Memory B cell (primary cell): ENCODE measurements around the gene TMEM229B.

Experiments
- ATAC-seq: fragments of 150-1000 bp; cut with Tn5 transposase; 2 replicates; pipeline ENCODE4 v1.10.0; 2021; ENCODE audit warnings: low read depth, mild to moderate bottlenecking, moderate library complexity
- DNase-seq, 2 donors: peaks; one replicate each; pipeline ENCODE4 v3.0.0; 2022; ENCODE audit warnings: low spot score in 2 of 2
- H3K27ac Mint-ChIP-seq: one replicate; pipeline ENCODE4 v1.8.0; 2022; ENCODE audit warnings: mild to moderate bottlenecking, moderate library complexity, mixed read lengths
- H3K27me3 Mint-ChIP-seq: one replicate; pipeline ENCODE4 v1.8.0; 2022; ENCODE audit warnings: mixed read lengths
- H3K36me3 Mint-ChIP-seq: one replicate; pipeline ENCODE4 v1.8.0; 2022; ENCODE audit warnings: mild to moderate bottlenecking, mixed read lengths
- H3K4me1 Mint-ChIP-seq: one replicate; pipeline ENCODE4 v1.8.0; 2022; ENCODE audit warnings: mixed read lengths
- H3K4me3 Mint-ChIP-seq: one replicate; pipeline ENCODE4 v1.8.0; 2022; ENCODE audit warnings: mild to moderate bottlenecking, moderate library complexity, mixed read lengths
- H3K9me3 Mint-ChIP-seq: one replicate; pipeline ENCODE4 v1.8.0; 2022; ENCODE audit warnings: mixed read lengths

The TMEM229B gene

DNA sequence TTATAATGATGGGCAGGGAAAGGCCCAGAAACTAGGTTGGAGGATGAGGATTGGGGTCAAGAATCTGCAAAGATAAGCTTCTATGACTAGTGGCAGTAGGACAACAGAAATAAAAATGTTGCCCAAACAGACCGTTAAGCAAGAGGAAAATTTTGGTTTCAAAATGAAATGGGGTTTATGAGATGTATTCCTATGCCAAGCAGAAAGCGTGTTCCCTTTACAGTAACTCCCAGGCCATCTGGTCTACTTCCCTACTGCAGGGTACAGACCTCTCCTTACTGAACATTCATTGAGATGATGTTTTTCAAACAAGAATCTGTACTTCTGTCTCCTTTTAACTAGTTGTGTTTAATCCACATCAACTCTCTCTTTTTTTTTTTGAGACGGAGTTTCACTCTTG, 20.4 kb upstream of the TMEM229B start:
- Mint-ChIP-seq H3K4me1 (peaks cover 12% of the 10 kb centered on the region), H3K4me3 (no peak overlapping the region), H3K9me3 (no peaks in the 10 kb centered on the region), H3K27me3 (no peaks in the 10 kb centered on the region), H3K36me3 (peaks cover 16% of the 10 kb centered on the region), H3K27ac (no peak overlapping the region)
- no peak for DNase-seq
- no peak for ATAC-seq

DNA sequence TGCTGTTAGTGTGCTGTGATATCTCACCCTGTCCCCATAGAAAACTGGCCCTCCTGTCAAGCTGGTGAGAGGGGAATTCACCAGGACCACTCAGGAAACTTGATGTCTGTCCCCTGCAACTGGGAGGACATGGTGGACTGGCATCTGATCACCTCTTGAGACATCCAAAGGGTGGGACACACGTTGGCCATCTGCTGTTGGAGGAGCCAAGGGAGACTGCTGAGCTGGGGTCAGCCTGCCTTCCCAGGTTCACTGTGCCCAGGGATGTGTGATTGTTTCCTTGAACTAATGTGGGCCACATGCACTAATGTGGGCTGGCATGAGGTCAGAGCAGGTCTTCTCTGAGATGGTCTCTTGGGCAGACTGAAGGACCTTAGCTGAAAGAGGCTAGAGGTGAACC, 16.7 kb upstream of the TMEM229B start:
- no peak for ATAC-seq
- no peak overlapping the region for H3K27ac Mint-ChIP-seq

DNA sequence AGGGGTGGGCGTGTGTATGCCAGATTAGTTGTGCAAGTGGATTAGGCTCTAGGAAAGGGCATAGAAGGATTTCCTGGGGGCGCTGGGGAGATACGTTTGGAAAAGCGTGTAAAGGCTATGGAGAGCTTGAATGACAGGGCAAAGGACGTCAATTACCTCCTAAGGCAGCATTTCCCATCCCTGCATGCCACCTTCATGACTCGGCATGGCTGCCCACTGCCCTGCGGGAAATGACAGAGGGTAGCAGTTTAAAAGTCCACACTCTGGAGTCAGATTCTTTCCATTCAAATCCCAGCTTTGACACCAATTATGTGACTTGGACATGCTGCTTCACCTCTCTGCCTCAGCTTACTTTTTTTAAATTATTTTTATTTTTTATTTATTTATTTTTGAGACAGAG, 14.8 kb upstream of the TMEM229B start:
- H3K27me3 Mint-ChIP-seq, result no peaks in the 10 kb centered on the region
- no peak for DNase-seq
- peak overlapping the region; percentile 63 for H3K27ac Mint-ChIP-seq
- H3K9me3 Mint-ChIP-seq, result no peaks in the 10 kb centered on the region
- H3K4me1 Mint-ChIP-seq, result peaks cover 4% of the 10 kb centered on the region
- ATAC-seq, result no peak
- peaks cover 20% of the 10 kb centered on the region for H3K36me3 Mint-ChIP-seq
- no peak overlapping the region for H3K4me3 Mint-ChIP-seq

More for the DNA sequence above, 16.7 kb upstream of the TMEM229B start:
- no peaks in the 10 kb centered on the region for H3K27me3 Mint-ChIP-seq
- H3K4me1 Mint-ChIP-seq, result peaks cover 4% of the 10 kb centered on the region
- no peak for DNase-seq
- H3K4me3 Mint-ChIP-seq, result no peak overlapping the region
- H3K36me3 Mint-ChIP-seq, result peaks cover 19% of the 10 kb centered on the region
- no peaks in the 10 kb centered on the region for H3K9me3 Mint-ChIP-seq

DNA sequence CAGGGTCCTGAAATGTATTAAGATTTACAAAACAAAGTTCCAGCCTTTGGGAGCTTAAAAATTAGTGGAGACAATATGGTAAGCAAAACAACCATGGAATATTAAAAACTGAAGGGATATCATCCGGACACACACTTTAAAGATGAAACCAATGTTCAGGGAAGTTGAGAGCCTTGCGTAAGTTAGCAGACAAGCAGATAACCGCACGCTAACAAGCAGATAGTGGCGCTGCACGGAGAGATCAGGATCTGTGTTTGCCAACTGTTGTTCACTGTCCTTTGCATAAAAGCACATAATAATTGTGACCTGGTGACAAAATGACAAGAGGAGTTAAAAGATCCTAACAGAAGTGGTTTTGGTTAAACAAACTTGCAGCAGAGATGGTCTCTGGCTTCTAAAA, 14.3 kb upstream of the TMEM229B start:
- Mint-ChIP-seq H3K4me1 (peaks cover 4% of the 10 kb centered on the region), H3K27ac (peak overlapping the region; percentile 63), H3K4me3 (no peak overlapping the region), H3K9me3 (no peaks in the 10 kb centered on the region), H3K36me3 (peaks cover 17% of the 10 kb centered on the region), H3K27me3 (no peaks in the 10 kb centered on the region)
- no peak for ATAC-seq
- DNase-seq, result no peak

DNA sequence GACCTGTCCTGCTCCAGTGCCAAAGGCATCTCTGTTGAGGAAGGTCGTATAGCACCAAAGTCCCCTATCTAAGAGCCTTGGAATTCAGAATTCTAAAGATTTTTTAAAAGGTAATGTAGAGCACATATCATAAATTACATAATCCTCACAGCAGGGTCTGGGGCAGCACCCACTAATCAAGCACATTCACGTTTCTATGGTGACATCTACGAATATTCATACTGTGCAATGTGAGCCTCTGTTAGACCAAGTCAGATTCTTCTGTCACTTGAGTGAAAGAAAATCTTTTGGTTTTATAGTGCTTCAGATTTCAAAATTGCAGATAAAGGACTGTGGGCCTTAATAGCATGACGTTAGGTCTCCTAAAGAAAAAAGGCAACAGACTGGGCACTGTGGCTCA, 13.1 kb upstream of the TMEM229B start:
- no peak for ATAC-seq
- Mint-ChIP-seq H3K27ac (no peak overlapping the region), H3K36me3 (peaks cover 15% of the 10 kb centered on the region), H3K9me3 (no peaks in the 10 kb centered on the region), H3K4me3 (no peak overlapping the region), H3K27me3 (no peaks in the 10 kb centered on the region), H3K4me1 (peaks cover 3% of the 10 kb centered on the region)
- no peak for DNase-seq

DNA sequence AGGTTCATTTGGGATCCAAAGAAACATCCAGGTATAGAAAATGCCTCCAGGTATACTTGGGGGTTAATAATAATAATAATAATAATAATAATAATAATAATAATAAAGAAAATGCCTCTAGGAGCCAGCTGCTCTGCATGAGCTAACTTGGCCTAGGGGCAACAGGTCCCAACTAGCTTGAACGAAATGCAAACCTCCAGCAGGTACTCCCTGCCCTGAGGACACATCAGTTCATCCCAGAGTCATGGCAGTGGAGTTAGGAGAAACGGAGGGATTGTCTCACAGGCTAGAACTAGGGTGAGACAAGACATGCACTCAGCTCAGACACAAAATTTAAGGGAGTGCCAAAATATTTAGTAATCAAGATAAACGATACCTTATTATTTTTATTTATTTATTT, 12.5 kb upstream of the TMEM229B start:
- Mint-ChIP-seq H3K4me3 (no peak overlapping the region), H3K27ac (no peak overlapping the region), H3K27me3 (no peaks in the 10 kb centered on the region), H3K4me1 (peaks cover 2% of the 10 kb centered on the region), H3K9me3 (no peaks in the 10 kb centered on the region), H3K36me3 (peaks cover 12% of the 10 kb centered on the region)
- DNase-seq (no peak), ATAC-seq (no peak)

DNA sequence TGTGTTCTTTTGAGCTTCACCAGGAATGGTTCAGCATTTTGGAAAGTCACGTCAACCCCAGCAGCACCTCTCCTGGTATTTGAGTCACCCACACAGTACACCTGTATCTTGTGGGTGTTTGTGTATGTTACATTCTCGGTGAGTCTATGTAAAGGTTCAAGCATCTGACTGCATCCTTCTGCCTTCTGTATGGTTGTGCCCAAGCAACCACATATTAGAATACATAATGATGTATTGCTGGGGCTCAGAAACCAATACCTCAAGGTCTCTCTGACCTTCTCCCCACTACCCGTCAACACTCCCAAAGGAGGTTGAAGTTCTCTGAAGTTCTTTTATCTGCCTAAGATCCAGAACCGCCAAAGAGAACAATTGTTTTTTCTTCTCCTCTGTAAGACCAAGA, 9.2 kb upstream of the TMEM229B start:
- H3K4me3 Mint-ChIP-seq, result no peak overlapping the region
- ATAC-seq, result no peak
- H3K36me3 Mint-ChIP-seq, result peaks cover 7% of the 10 kb centered on the region
- no peaks in the 10 kb centered on the region for H3K27me3 Mint-ChIP-seq
- H3K27ac Mint-ChIP-seq, result no peak overlapping the region
- H3K9me3 Mint-ChIP-seq, result peaks cover 2% of the 10 kb centered on the region
- no peak for DNase-seq
- H3K4me1 Mint-ChIP-seq, result peaks cover 6% of the 10 kb centered on the region

DNA sequence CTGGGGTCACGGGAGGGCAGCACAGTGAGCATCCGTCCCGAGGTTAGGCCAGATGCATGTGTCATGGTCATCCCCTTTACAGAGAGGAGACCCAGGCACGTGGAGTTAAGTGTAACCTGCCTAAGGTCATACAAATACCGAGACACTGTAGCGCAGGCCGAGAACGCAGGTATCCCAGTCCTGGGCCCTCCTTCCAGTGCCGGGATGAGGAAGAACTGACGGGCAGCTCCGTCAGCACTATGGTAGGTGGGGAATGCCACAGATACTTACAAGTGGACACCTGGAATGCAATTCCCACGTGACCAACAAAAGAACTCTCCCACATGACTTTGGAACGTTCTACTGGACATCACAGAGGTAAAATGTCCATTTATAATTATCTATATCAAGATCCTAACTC, 8.7 kb upstream of the TMEM229B start:
- Mint-ChIP-seq H3K9me3 (peaks cover 2% of the 10 kb centered on the region), H3K4me1 (peaks cover 9% of the 10 kb centered on the region), H3K4me3 (no peak overlapping the region), H3K27ac (no peak overlapping the region), H3K27me3 (no peaks in the 10 kb centered on the region), H3K36me3 (peaks cover 8% of the 10 kb centered on the region)
- no peak for ATAC-seq
- no peak for DNase-seq

DNA sequence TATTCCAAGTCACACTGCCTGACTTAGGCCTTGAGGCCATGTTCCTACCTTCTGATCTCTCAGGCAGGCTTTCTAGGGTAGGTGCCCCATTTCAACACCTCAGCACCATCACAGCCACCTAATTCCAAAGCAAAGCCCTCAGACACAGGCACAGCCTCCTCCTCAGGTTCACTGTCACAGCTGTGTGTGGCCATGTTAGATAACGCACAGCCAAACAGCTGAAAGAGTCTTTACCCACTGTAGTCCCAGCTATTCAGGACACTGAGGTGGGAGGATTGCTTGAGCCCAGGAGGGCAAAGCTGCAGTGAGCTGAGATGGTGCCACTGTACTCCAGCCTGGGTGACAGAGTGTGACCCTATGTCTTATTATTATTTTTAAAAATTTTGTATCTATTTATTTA, 7.3 kb upstream of the TMEM229B start:
- H3K4me3 Mint-ChIP-seq, result no peak overlapping the region
- H3K9me3 Mint-ChIP-seq, result peaks cover 2% of the 10 kb centered on the region
- DNase-seq (no peak), ATAC-seq (no peak)
- no peaks in the 10 kb centered on the region for H3K27me3 Mint-ChIP-seq
- peaks cover 20% of the 10 kb centered on the region for H3K4me1 Mint-ChIP-seq
- H3K36me3 Mint-ChIP-seq, result peaks cover 8% of the 10 kb centered on the region
- H3K27ac Mint-ChIP-seq, result no peak overlapping the region

DNA sequence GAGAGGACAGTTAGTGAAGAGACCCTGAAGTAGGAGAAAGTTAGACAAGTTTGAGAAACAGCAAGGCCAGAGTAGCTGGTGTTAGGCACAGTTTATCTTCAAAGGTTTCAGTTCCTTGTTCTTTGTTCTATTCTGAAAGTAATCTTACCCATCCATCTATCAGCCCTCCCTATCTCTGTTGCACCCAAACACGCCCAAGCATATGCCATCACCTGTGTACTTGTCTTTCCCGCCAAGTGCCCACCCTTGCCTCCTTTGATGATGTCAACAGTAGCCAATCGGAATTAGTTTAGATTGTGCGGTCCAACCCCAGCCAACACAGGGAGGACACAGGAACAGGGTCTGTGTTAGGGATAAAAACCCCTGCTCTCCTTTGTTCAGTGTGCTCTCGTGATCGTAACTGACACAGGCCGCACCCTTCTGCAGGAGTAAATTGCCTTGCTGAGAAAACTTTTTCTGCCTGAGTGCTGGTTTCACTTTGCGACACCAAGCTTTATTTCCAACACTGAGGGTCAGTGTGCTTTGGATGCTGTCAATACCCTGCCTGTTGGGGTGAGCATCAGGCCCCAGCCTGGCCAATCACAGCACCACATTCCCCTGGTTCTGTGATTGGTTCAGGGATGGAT, 4.7 kb upstream of the TMEM229B start:
- ATAC-seq, result peak; percentile 15
- DNase-seq, result peak; percentile 15 to 22
- H3K4me1 Mint-ChIP-seq, result peaks cover 40% of the 10 kb centered on the region
- H3K36me3 Mint-ChIP-seq, result peaks cover 5% of the 10 kb centered on the region
- H3K27ac Mint-ChIP-seq, result peak overlapping the region; percentile 84
- H3K27me3 Mint-ChIP-seq, result no peaks in the 10 kb centered on the region
- H3K4me3 Mint-ChIP-seq, result peak overlapping the region; percentile 43
- H3K9me3 Mint-ChIP-seq, result peaks cover 2% of the 10 kb centered on the region

DNA sequence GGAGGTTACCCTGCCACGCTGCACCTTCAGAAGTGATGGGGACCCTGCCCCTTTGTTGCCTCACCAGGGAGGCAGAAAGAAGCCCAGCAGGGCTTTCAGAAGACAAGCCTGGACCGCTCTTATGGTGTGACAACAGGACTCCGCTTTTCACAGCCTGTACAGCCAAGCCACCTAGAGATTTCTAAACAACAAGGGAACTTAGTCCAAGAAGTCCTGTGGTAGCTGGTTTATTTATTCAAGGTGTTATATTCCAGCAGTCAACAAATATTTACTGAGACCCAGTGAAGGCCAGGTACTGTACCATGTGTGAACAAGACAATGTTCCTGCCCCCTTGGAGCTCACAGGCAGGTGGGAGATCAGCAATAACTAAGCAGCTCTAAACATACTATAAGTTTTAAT, 4.0 kb upstream of the TMEM229B start:
- ATAC-seq (no peak), DNase-seq (no peak)
- Mint-ChIP-seq H3K4me1 (peaks cover 46% of the 10 kb centered on the region), H3K36me3 (peaks cover 5% of the 10 kb centered on the region), H3K9me3 (peaks cover 2% of the 10 kb centered on the region), H3K4me3 (peak overlapping the region; percentile 43), H3K27ac (peak overlapping the region; percentile 84), H3K27me3 (no peaks in the 10 kb centered on the region)

DNA sequence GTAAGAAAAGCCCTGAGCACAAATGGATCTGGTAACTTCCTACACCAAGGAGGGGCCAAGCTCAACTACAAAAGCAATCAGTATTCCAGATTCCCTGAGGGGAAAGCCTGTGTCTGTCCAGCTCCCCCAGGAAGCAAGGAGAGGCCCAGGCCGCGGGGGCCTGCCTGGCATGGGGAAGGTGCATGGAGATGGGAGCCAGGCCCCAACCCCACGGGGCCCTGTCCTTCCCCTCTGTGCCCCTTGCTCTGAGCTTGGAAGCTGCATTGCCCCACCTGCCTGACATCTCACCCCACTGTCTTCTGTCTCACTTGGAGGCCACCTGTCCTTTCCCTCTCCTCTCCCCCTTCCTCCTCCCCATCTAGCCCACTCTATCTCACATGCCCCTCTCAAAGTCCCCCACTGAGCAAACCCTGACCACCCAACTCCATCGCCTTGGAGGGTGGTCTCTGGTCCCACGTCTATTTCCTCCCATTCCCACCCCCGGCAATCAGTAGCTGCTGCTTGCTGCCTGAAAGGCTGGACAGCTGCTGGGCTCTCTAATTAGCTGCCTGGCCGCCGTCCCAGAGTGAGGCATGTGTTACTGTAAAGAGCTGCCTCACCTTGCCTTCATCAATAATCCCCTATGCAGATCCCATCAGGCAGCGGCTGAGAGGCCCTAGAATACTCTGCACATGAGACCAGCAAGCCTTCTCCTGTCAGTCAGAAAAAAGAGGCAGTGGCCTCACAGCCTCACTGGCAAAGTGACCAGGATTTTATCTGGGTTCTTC, 3.4 kb upstream of the TMEM229B start:
- H3K27me3 Mint-ChIP-seq, result no peaks in the 10 kb centered on the region
- H3K27ac Mint-ChIP-seq, result peak overlapping the region; percentile 84
- peaks cover 5% of the 10 kb centered on the region for H3K36me3 Mint-ChIP-seq
- ATAC-seq (no peak), DNase-seq (no peak)
- peak overlapping the region; percentile 30 for H3K4me3 Mint-ChIP-seq
- peaks cover 2% of the 10 kb centered on the region for H3K9me3 Mint-ChIP-seq
- peaks cover 51% of the 10 kb centered on the region for H3K4me1 Mint-ChIP-seq

DNA sequence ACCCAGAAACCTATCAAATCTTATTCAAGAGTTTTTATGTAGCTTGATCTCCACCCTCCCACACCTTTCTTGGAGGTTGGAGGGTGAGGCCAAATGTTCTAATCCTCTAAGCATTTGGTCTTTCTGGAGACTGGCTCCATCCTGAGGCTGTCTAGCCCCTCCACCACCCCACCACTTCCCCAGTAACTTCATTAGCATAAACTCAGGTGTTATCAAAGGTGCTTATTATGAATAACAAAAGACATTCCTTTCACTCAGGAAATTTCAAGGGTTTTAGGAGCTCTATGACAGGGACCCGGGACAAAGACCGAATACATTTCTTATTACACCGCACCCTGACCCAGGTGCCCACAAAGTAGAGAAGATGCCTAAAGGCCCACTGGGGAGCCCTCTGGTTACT, 2.8 kb upstream of the TMEM229B start:
- peaks cover 2% of the 10 kb centered on the region for H3K9me3 Mint-ChIP-seq
- DNase-seq (no peak), ATAC-seq (no peak)
- H3K4me1 Mint-ChIP-seq, result peaks cover 51% of the 10 kb centered on the region
- H3K36me3 Mint-ChIP-seq, result peaks cover 9% of the 10 kb centered on the region
- peak overlapping the region; percentile 64 for H3K27ac Mint-ChIP-seq
- H3K27me3 Mint-ChIP-seq, result no peaks in the 10 kb centered on the region
- no peak overlapping the region for H3K4me3 Mint-ChIP-seq

DNA sequence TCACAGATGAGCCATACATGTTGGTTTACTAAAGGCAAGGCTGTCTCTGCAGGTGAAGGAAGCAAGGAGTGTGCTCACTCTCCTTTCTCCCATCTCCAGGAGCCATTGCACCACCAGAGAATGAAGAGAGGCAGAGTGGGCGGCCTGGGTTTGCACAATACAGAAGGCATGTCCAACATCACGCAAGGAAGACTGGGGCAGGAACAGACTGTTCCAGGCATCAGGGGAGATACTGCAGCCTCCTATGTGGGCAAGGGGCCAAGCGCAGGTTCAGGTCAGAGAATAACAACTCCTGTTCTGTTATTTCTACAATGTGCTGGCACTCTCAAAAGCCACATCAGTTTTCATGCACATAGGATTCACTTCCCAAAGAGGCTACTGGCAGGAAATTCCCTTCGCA, 1.7 kb upstream of the TMEM229B start:
- no peaks in the 10 kb centered on the region for H3K27me3 Mint-ChIP-seq
- H3K4me1 Mint-ChIP-seq, result peaks cover 56% of the 10 kb centered on the region
- H3K9me3 Mint-ChIP-seq, result peaks cover 2% of the 10 kb centered on the region
- H3K4me3 Mint-ChIP-seq, result no peak overlapping the region
- peaks cover 17% of the 10 kb centered on the region for H3K36me3 Mint-ChIP-seq
- H3K27ac Mint-ChIP-seq, result peak overlapping the region; percentile 79
- ATAC-seq (no peak), DNase-seq (no peak)

DNA sequence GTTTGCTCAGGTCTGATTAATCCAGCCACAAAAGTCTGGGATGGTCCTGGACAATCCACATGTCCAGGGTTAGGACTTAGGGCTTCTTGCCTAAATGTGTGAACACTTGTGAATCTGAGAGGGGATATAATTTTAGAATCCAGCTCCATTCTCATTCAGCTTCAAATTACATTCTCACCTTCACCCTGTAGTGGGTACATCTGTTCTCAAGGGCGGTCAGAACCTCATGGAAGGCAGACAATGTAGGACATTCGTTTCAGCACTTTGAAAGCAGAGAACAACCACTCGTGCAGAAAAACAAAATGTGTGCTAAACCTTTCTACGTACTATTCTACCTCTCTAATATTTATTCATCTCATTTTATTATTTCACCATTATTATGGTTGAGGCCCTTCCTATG, 1.2 kb downstream of the TMEM229B start:
- Mint-ChIP-seq H3K4me1 (peaks cover 47% of the 10 kb centered on the region), H3K9me3 (no peaks in the 10 kb centered on the region), H3K27ac (peak overlapping the region; percentile 96), H3K27me3 (no peaks in the 10 kb centered on the region), H3K4me3 (no peak overlapping the region), H3K36me3 (peaks cover 13% of the 10 kb centered on the region)
- ATAC-seq (no peak), DNase-seq (no peak)
